Neuronal stem cell (in vitro differentiated cells): ENCODE data around the gene LIM2.

Source experiments
- DNase-seq: peaks from one replicate; pipeline ENCODE4 v3.0.0-alpha.2; 2013; ENCODE audit warnings: low spot score
- H2AFZ ChIP-seq: one replicate; pipeline ENCODE4 v1.6.1; 2013; ENCODE audit warnings: mild to moderate bottlenecking, low read length, inconsistent platforms
- H2AK5ac ChIP-seq: 2 replicates; pipeline ENCODE4 v1.6.1; 2013; ENCODE audit warnings: low read depth, mild to moderate bottlenecking, inconsistent platforms, low read length, moderate library complexity, mixed read lengths
- H2BK120ac ChIP-seq: 2 replicates; pipeline ENCODE4 v1.6.1; 2013; ENCODE audit warnings: low read depth, mild to moderate bottlenecking, inconsistent platforms, low read length, moderate library complexity, mixed read lengths
- H2BK12ac ChIP-seq: one replicate; pipeline ENCODE4 v1.6.1; 2013; ENCODE audit warnings: low read length, inconsistent platforms
- H2BK15ac ChIP-seq: 2 replicates; pipeline ENCODE4 v1.6.1; 2013; ENCODE audit warnings: mild to moderate bottlenecking, low read length, inconsistent platforms, mixed read lengths
- H2BK5ac ChIP-seq: one replicate; pipeline ENCODE4 v1.6.1; 2013; ENCODE audit warnings: inconsistent platforms, mild to moderate bottlenecking, low read length, moderate library complexity
- H3K14ac ChIP-seq: one replicate; pipeline ENCODE4 v1.6.1; 2013; ENCODE audit warnings: low read length, inconsistent platforms
- H3K18ac ChIP-seq: 2 replicates; pipeline ENCODE4 v1.6.1; 2013; ENCODE audit warnings: low read length, inconsistent platforms
- H3K23ac ChIP-seq: 2 replicates; pipeline ENCODE4 v1.6.1; 2013; ENCODE audit warnings: low read depth, mild to moderate bottlenecking, mixed read lengths, low read length, inconsistent platforms; ENCODE audit not compliant: poor library complexity
- H3K27ac ChIP-seq: replicated peaks from 3 replicates; pipeline ENCODE4 v1.5.1; 2013; ENCODE audit warnings: low read length, inconsistent platforms
- H3K27me3 ChIP-seq, 3 experiments: 2 replicates each; pipeline ENCODE4 v1.6.1; 2013; ENCODE audit warnings: low read length in 3 of 3, mild to moderate bottlenecking in 2 of 3, inconsistent platforms in 1 of 3, low read depth in 1 of 3, mixed read lengths in 1 of 3, moderate library complexity in 1 of 3; ENCODE audit not compliant: control insufficient read depth in 3 of 3, insufficient read depth in 3 of 3
- H3K36me3 ChIP-seq, 2 donors: replicated peaks in 1 of 2; 2 replicates each; pipeline ENCODE4 v1.6.1; 2013; ENCODE audit warnings: low read length in 2 of 2; ENCODE audit not compliant: control insufficient read depth in 2 of 2, insufficient read depth in 2 of 2
- H3K4ac ChIP-seq: 2 replicates; pipeline ENCODE4 v1.6.1; 2013; ENCODE audit warnings: inconsistent platforms, mild to moderate bottlenecking, low read length, moderate library complexity
- H3K4me1 ChIP-seq, 2 donors: 1 replicate in 1 of 2; 2 replicates in 1 of 2; pipeline ENCODE4 v1.6.1; 2013; ENCODE audit warnings: low read length in 2 of 2, low read depth in 1 of 2; ENCODE audit not compliant: control insufficient read depth in 2 of 2, insufficient read depth in 1 of 2
- H3K4me2 ChIP-seq: one replicate; pipeline ENCODE4 v1.6.1; 2013; ENCODE audit warnings: mild to moderate bottlenecking, low read length, inconsistent platforms; ENCODE audit not compliant: insufficient read depth, poor library complexity, severe bottlenecking
- H3K4me3 ChIP-seq, 2 donors: 2 replicates each; pipeline ENCODE4 v1.5.1; 2013; ENCODE audit warnings: low read length in 2 of 2, mild to moderate bottlenecking in 2 of 2, inconsistent platforms in 1 of 2, moderate library complexity in 1 of 2
- H3K79me1 ChIP-seq: one replicate; pipeline ENCODE4 v1.6.1; 2013; ENCODE audit warnings: low read depth, mild to moderate bottlenecking, inconsistent platforms, low read length, moderate library complexity
- H3K9ac ChIP-seq: one replicate; pipeline ENCODE4 v1.6.1; 2013; ENCODE audit warnings: mild to moderate bottlenecking, low read depth, low read length, inconsistent platforms; ENCODE audit not compliant: poor library complexity
- H3K9me3 ChIP-seq, 2 donors: replicated peaks in 1 of 2; 2 replicates each; pipeline versions ENCODE3 to v1.6.1; 2013; ENCODE audit warnings: low read length in 2 of 2, mild to moderate bottlenecking in 2 of 2, inconsistent platforms in 1 of 2, low read depth in 1 of 2, mixed read lengths in 1 of 2, moderate library complexity in 1 of 2; ENCODE audit not compliant: control insufficient read depth in 2 of 2, insufficient read depth in 1 of 2
- H4K8ac ChIP-seq: one replicate; pipeline ENCODE4 v1.6.1; 2013; ENCODE audit warnings: low read depth, mild to moderate bottlenecking, inconsistent platforms, low read length, moderate library complexity
- H4K91ac ChIP-seq: one replicate; pipeline ENCODE4 v1.6.1; 2013; ENCODE audit warnings: low read length, low read depth, mild to moderate bottlenecking, inconsistent platforms; ENCODE audit not compliant: poor library complexity
- WGBS, 2 donors: extraction: QIAGEN DNeasy Blood & Tissue Kit; methylation state at CpG; one replicate each; pipeline ENCODE4 v1.1.7; 2013; ENCODE audit warnings: missing lambda C conversion rate in 2 of 2, mixed read lengths in 1 of 2; ENCODE audit not compliant: insufficient read length in 2 of 2, insufficient replicate concordance in 1 of 2; ENCODE audit errors: extremely low coverage in 2 of 2; 5-methylcytosine and 5-hydroxymethylcytosine counted together

The LIM2 gene

DNA sequence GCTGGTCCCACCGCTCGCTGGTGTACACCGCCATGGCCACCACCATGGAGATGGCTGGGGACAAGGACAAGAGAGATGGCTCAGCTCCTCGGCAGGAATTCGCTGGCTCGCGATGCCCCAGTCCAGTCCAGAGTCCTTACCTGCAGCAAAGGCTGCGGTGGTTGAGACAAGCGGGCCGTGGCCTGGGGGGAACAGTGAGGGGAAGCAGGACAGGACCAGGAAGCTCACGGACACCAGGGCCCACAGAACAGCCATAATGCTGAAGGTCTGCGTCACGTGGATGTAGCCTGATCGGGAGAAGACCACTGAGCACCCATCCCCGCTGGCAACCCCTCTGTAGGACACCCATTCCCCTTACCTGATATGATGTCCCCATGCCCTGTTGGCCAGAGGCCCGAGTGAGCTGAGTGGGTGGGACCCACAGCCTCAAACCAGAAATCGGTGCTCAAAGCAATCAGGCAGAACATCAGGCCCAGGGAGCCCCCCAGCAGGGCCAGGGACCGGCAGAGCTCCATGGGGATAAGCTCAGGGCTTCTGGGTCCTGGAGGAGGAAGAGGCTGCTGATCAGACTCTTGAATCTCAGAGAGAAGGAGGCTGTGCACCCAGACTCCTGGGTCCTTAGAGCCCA is 15.6 kb downstream of the LIM2 start:
- Histone ChIP-seq H3K18ac (peak overlapping the region; percentile 3), H3K9me3 (no peaks in the 10 kb centered on the region), H3K79me1 (peaks cover 2% of the 10 kb centered on the region), H2BK120ac (no peak overlapping the region), H4K8ac (no peak overlapping the region), H2AFZ (no peak overlapping the region), H2BK12ac (peak overlapping the region; percentile 73), H3K4me3 (no peak overlapping the region), H2BK15ac (peak overlapping the region; percentile 85), H3K14ac (no peak overlapping the region), H2AK5ac (peak overlapping the region; percentile 92), H3K9ac (peak overlapping the region; percentile 84), H3K27ac (no peak overlapping the region), H4K91ac (peak overlapping the region; percentile 57), H3K23ac (no peak overlapping the region), H3K27me3 (peaks cover 0 to 23% (median 0%) of the 10 kb centered on the region in 3 experiments), H3K4ac (no peak overlapping the region), H3K36me3 (no peaks in the 10 kb centered on the region), H3K4me1 (peaks cover 6 to 8% of the 10 kb centered on the region in 2 donors), H3K4me2 (no peak overlapping the region), H2BK5ac (peak overlapping the region; percentile 57)
- DNase-seq, result no peak
- WGBS, 2 donors, result no CpG with 5 or more reads among the region's 18 CpGs

GRCh38 chr19:51371186-51371690 is 16.5 kb downstream of the LIM2 start:
- H3K9ac ChIP-seq, result no peak overlapping the region
- H2BK5ac ChIP-seq, result no peak overlapping the region
- peaks cover 0 to 23% (median 0%) of the 10 kb centered on the region in 3 experiments for H3K27me3 ChIP-seq
- no peak overlapping the region for H2AFZ ChIP-seq
- no peak for DNase-seq
- WGBS, 2 donors, result no CpG with 5 or more reads among the region's 8 CpGs
- no peak overlapping the region for H3K4me2 ChIP-seq
- H3K4me3 ChIP-seq, result no peak overlapping the region
- no peak overlapping the region for H2AK5ac ChIP-seq
- H3K79me1 ChIP-seq, result peaks cover 4% of the 10 kb centered on the region
- H2BK15ac ChIP-seq, result peak overlapping the region; percentile 85
- H3K14ac ChIP-seq, result no peak overlapping the region
- H3K18ac ChIP-seq, result no peak overlapping the region
- H3K9me3 ChIP-seq, result no peaks in the 10 kb centered on the region
- H3K36me3 ChIP-seq, result no peaks in the 10 kb centered on the region
- H4K91ac ChIP-seq, result no peak overlapping the region
- no peak overlapping the region for H2BK120ac ChIP-seq
- H3K27ac ChIP-seq, result no peak overlapping the region
- H3K4ac ChIP-seq, result no peak overlapping the region
- H4K8ac ChIP-seq, result no peak overlapping the region
- peaks cover 6 to 8% of the 10 kb centered on the region in 2 donors for H3K4me1 ChIP-seq
- H2BK12ac ChIP-seq, result peak overlapping the region; percentile 10
- H3K23ac ChIP-seq, result peak overlapping the region; percentile 65

GRCh38 chr19:51370230-51370629 is 17.5 kb downstream of the LIM2 start:
- H3K4ac ChIP-seq, result no peak overlapping the region
- no peaks in the 10 kb centered on the region for H3K9me3 ChIP-seq
- no peak overlapping the region for H2BK15ac ChIP-seq
- H3K4me1 ChIP-seq, result peaks cover 10 to 15% of the 10 kb centered on the region in 2 donors
- no peak overlapping the region for H3K4me2 ChIP-seq
- H3K27me3 ChIP-seq, result peaks cover 0 to 23% (median 0%) of the 10 kb centered on the region in 3 experiments
- no peak overlapping the region for H2BK120ac ChIP-seq
- H4K8ac ChIP-seq, result no peak overlapping the region
- no peak overlapping the region for H4K91ac ChIP-seq
- H2BK12ac ChIP-seq, result no peak overlapping the region
- no peak overlapping the region for H3K9ac ChIP-seq
- H3K4me3 ChIP-seq, result no peak overlapping the region
- H3K23ac ChIP-seq, result no peak overlapping the region
- WGBS, 2 donors, result no CpG with 5 or more reads among the region's 4 CpGs
- H3K27ac ChIP-seq, result no peak overlapping the region
- no peak overlapping the region for H2BK5ac ChIP-seq
- H3K36me3 ChIP-seq, result no peaks in the 10 kb centered on the region
- H2AFZ ChIP-seq, result no peak overlapping the region
- no peak for DNase-seq
- no peak overlapping the region for H3K18ac ChIP-seq
- peaks cover 4% of the 10 kb centered on the region for H3K79me1 ChIP-seq
- no peak overlapping the region for H2AK5ac ChIP-seq
- no peak overlapping the region for H3K14ac ChIP-seq

DNA sequence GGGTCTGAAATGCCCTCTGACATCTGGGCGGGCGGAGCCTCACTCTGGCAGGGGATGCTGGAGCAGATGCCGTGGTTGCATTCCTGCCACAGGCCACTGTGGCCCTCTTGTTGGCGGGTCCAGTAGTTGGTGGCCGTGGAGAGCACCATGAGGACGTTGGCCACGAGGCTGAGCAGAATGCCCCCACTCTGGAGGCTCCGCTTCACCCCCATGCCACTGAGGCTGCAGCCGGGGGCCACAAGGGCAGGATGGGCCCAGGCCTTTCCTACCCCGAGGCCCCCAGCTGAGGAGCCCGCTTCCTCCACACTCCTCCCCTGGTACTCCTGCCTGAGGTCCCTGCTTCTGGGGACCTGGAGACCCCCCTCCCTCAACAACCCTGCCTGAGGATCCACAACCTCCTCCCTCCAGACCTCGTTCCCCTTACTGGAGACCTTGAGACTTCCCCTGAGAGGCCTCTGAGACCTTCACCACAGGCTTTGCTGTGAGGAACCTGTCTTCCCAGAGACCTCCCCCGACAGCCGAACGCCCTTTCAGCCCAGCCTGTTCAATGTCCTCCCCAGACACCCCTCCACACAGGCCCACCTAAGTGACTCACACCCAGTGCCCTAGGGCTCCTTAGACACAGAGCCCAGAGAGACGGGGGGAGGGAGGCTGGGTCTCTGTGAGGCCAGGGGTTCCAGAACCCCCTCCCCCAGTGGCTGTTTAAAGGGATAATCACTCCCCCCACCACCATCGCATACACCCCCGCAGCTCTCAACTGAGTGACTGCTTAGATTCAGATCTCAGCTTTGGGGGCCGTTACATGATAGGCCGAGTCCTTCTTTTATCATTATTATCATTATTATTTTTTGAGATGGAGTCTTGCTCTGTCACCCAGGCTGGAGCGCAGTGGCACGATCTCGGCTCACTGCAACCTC is 19.1 kb downstream of the LIM2 start, which contains the start of gene CLDND2:
Gene CLDND2 (minus strand): TSS at position 638 of the 917 bp plus-strand sequence. CDS start 426 bp downstream, at position 212.
- peak within 1 kb of the TSS; percentile 72 for H4K91ac ChIP-seq
- H3K27me3 ChIP-seq, result peaks cover 0 to 18% (median 0%) of the 10 kb centered on the region in 3 experiments
- peak within 1 kb of the TSS; percentile 98 for H3K9ac ChIP-seq
- peak within 1 kb of the TSS; percentile 98 for H2AFZ ChIP-seq
- peak within 1 kb of the TSS; percentile 98 for H2BK5ac ChIP-seq
- peak within 1 kb of the TSS; percentile 97 for H2BK120ac ChIP-seq
- peak within 1 kb of the TSS; percentile 89 for H3K4me2 ChIP-seq
- H3K23ac ChIP-seq, result peak within 1 kb of the TSS; percentile 100
- H3K18ac ChIP-seq, result peak within 1 kb of the TSS; percentile 99
- H3K14ac ChIP-seq, result peak within 1 kb of the TSS; percentile 90
- peak within 1 kb of the TSS; percentile 90 for H2BK12ac ChIP-seq
- H2AK5ac ChIP-seq, result peak within 1 kb of the TSS; percentile 99
- H3K4me3 ChIP-seq, result peak within 1 kb of the TSS; percentile 70 to 89
- peaks cover 12 to 15% of the 10 kb centered on the region in 2 donors for H3K4me1 ChIP-seq
- no peaks in the 10 kb centered on the region for H3K36me3 ChIP-seq
- WGBS, 2 donors, result no CpG with 5 or more reads among the region's 23 CpGs
- peaks cover 4% of the 10 kb centered on the region for H3K79me1 ChIP-seq
- H4K8ac ChIP-seq, result peak within 1 kb of the TSS; percentile 93
- peak within 1 kb of the TSS; percentile 79 for H2BK15ac ChIP-seq
- H3K27ac ChIP-seq, result peak within 1 kb of the TSS; percentile 95
- peak within 1 kb of the TSS; percentile 85 for H3K4ac ChIP-seq
- H3K9me3 ChIP-seq, result no peaks in the 10 kb centered on the region
- DNase-seq, result no peak
